ENCODE results near the gene TUBB2A.
A peak's percentile ranks its signal among the peaks of the same experiment; 100 is the strongest.
"Not testable (repeated sequence)": the region's sequence is repeated elsewhere in the genome, so short reads cannot be mapped to it uniquely, and the experiment has no call there.

The TUBB2A gene

DNA sequence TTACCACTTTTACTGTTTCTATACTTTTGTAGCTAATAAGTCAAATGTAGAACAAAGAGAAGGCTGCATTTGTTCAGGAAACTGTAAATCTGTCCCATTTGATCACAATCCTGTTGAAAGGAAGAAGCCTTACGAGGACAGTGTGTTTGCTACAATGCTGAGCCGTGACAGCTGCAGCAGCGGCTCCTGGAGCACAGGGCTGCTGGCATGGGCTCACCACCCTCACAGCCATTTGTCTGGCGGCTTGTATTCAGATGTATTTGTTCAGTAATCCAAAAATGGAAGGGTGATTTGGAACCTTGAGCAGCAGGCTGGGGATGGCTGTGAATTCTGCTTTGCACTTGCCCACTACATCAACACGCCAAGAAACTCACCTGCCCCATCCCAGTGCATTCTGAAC, 5.7 kb downstream of the TUBB2A start:
- no peak for DNase-seq

DNA sequence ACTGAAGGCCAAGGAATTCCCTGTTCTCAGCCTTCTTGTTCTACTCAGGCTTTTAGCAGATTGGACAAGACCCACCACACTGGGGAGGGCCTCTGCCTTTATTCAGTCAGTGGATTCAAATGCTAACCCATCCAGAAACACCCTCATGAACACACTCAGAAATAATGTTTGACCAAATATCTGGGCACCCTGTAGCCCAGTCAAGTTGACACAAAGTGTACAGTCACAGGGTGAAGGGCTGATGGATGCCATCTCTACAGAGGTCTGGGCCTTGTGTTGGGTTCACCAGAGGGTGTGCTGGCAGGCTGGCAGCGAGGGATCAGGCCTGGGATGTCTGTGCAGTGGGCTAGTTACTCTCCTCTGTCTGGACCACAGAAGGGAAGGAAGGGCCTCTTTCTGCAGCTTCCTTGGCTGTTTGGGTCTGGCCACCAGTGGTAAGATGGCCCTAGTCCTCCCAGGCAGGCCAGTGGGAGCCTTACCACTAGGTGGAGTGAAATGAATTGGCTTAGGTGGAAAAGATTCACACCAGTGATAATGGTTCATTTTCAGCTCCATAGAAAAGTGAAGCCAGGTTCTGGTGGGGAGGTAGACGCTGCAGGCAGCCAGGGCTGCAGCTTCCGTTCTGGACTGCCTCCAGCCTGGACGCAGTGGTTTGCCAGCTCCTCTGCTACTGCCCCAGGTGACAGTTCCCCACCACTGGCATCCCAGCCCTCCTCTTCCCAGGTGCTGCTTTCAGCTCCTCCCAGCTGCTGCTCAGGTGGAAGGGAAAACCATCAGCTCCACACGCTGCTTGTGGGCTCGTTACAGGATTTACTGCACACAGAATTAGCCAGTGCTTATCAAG, 9.2 kb downstream of the TUBB2A start:
- peak; percentile 47 for DNase-seq

DNA sequence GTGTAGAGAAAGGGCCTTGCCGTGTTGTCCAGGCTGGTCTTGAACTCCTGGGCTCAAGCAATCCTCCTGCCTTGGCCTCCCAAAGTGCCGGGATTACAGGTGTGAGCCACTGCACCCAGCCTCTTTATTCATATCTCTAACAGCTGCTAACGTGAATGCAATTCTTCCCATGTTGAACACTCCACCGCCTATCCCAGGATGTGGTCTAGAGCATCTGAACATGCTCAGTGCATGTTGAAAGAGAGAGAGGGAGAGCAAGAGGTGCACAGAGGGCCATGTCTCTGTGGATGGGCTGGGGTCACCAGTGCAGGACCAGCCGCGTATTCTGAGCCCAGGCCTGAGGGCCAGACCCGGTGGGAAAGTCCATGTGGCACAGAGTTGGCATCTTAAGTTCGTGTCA, 12.8 kb downstream of the TUBB2A start:
- DNase-seq = no peak

DNA sequence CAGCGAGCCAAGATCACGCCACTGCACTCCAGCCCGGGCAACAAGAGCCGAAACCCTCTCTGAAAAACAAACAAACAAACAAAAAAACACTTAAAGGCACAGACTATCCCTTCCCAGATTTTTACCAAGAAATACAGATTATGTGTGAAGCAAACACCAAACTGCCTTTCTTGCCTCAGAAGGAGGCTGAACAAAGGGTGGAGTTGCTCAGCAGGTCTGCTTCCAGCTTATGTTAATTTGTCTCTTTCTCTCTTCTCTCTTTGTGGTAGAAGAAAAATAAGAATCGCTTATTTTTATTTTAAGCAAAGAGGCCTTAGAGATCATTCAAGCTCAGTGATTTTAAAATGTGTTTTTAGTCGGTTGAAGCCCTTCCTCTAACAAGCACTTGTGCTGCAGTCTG, 14.2 kb downstream of the TUBB2A start:
- DNase-seq = no peak

DNA sequence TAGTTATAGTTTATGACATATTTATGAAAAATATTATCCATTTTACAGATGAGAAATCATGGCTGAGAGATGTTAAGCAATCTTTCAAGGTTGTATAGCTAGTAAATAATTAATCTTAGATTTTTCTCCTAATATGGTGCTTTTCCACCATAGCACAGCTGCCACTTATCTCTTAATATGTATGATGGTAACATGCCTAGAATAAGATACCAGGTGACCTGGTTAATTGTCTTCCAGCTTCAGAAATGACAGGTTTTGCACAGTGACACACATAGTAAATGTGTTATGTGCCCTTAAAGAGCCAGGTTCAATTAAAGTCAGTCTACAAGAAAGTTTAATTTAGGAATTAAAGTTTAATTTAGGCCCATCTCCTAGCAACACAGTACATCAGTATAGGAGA, 14.8 kb downstream of the TUBB2A start:
- DNase-seq = no peak

DNA sequence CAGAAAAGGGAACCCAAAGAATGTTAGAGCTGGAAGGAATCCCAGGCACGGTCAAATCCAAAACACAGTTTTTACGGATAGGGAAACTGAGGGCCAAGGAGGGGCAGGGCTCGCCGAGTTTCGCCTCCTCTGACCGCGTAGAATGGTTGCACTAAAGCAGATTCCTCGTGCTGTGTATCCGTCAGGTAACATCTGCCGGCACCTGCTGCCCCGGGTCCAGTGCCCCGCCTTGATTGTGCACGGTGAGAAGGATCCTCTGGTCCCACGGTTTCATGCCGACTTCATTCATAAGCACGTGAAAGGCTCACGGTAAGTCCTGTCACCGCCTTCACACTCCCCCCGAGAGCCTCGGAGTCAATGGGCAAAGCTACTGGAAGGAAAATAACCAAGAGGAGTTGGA, 17.1 kb downstream of the TUBB2A start:
- DNase-seq = no peak

DNA sequence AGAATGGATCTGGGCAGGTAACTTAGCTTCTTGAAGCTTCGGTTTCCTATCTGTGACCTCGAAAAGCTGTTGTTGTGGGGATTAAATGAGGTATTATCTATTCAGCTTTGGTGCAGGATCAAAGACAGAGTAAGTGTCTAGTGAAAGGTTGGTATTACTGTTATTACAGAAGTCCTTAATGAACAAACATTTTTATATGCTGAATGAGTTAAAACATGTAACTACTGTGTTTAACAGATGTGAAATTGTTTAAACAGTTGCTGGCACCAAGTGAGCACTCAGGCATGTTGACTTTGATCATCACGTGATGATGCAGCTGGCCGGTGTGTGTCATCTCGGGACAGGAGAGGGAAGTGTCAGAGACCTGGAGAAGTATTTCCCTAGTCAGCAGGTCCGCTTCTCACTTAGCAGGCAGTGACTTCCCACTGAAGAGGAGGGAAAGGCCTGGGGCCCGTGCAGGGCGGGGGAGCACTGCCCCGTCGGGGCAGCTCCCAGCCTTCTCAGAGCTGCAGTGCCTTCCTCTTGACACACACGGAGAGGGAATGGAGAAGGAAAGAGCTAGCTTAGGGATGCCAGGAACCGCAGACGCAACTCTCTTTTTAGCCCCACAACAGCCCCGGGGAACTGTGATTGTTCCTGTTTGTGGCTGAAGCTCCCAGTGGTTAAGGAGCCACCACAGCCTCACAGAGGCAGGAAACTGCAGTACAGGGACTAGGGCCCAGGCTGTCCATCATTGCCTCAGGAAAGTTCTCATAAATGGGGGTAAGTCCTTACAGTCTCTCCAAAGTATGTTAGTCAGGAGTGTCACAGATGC, 18.0 kb downstream of the TUBB2A start:
- peak; percentile 73 for DNase-seq

DNA sequence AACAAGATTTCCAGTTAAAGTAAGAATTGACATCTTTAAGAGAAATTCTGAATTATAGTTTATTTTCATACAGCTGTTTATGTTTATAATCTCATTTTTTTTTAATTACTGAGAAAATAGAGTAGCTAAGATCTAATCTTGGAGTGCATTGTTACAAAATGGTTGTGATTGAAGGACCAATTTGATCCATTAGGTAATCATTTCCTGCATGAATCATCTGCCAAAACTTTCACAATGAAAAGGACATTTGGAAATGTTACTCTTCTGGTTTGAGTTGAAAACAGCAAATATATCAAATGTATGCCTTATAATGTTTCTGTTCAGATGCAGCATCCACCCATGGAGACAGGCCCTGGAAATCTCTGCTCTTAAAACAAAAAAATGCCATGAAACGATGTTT, 19.0 kb downstream of the TUBB2A start:
- DNase-seq = no peak

DNA sequence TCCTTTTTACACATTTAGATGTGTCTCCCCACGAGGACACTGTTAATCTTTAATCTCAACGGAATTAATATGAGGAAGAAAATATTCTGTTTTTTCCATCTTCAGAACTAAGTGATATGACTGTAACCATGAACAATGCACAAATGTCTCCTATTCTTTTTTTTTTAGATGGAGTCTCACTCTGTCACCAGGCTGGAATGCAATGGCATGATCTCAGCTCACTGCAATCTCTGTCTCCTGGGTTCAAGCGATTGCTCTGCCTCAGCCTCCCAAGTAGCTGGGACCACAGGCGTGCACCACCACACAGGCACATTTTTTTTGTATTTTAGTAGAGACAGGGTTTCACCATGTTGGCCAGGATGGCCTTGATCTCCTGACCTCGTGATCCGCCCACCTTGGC, 19.5 kb downstream of the TUBB2A start:
- not testable (repeated sequence) for DNase-seq

DNA sequence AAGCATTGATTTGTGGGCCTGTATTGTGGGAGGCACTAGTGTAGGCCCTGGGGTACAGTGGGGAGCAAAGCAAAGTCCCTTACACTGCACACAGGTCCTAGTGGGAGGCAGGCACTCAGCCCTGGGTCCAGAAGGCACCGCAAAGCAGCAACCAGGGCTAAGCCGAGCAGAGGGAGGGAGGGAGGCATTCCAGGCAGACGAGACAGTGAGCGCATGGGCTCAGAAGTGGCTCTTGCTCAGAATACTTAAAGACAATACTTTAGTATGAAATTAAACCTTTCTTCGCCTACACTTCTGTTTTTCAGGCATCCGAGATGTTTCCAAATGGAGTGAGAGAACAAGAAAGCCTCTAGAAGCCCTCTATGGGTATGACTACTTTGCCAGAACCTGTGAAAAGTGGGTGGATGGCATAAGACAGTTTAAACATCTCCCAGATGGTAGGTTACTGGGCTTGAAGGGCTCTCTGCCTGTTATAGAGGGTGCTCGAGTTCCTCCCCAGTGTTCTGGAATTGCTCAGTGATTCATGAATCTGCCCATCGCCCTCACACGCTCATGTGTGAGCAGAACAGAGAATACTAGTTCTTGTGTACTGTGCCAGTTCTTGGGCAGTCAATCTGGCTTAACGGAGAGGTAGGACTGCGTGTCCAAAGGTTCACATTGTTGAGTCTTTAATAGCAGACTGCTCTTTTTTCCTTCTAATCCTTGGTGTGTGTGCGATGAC, 20.1 kb downstream of the TUBB2A start:
- DNase-seq = no peak

DNA sequence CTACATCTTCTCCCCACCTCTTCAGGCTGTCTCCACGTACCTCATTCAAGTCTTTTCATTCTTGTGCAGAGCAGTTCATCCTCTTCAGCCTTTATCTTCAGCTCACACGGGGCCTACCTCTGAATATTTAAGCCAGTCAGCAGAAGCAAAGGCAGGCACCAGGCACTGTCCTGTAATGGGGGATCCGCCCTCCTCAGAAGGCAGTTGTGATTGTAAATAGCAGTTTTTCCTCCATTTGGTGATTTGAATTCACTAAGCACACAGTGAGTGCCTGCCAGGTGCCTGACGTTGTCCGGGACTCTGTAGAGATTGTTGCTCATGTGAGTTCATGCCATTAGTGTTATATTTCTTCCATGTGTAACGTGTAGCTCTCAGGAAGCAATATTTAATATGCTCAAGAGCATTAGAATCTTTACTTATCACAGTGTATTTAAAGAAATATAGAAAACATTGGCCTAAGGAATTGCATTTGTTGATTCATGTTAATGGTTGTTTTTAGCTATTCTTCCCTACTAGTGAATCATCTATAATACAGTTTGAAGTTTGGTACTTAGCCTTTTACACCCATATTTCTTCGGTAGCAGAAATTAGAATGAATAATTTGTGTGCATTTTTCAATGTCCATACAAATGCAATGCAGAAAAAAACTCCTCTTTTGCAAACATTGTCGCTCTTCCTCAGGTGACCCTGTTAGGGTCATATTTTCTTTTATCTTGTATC, 20.9 kb downstream of the TUBB2A start:
- no peak for DNase-seq

DNA sequence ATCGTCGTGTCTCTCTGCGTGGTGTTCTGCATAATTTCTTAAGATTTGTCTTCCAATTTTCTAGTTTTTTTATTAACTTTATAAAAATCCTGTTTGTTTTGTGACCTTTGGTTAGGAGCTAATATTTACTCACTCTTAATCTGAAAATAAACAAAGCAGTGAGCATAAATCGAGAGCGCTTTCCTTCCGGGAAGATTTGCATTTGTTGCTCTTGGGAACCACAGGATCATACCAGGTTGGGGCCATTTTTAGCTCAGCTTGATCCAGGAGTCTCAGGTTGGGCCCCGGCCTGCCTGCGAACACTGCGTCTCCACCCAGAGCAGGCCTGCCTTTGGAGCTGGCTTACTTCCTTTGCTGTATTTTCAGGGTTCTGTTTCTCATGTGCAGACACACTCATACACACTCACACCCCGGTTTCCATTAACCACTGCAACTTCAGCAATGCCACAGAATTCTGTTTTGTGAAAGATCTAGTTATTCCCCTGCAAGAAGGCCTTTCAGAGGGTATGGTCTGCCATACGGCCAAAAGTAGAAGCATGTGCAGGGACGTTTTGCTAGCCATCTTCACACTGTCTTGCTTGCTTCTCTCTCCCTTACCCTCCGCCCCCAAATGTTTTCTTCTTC, 21.6 kb downstream of the TUBB2A start:
- DNase-seq = no peak

DNA sequence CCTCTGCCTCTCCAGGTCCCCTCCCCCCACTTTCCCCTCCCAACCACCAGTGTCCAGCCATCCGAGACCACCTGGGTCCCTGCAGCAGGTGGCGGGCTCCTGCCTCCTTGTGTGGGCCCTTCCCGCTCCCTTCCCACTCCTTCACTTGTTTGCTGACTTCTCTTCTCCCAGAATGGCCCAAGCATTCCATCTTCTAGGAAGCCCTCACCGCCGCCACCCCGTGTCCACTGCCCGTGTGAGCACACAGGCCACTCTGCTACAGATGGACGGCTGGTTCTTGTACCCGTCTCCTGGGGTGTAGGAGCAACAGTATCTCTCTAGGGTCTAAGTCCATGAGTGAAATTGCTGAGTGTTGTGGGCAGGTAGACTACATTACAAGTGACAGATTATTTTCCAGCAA, 23.8 kb downstream of the TUBB2A start:
- DNase-seq = no peak

DNA sequence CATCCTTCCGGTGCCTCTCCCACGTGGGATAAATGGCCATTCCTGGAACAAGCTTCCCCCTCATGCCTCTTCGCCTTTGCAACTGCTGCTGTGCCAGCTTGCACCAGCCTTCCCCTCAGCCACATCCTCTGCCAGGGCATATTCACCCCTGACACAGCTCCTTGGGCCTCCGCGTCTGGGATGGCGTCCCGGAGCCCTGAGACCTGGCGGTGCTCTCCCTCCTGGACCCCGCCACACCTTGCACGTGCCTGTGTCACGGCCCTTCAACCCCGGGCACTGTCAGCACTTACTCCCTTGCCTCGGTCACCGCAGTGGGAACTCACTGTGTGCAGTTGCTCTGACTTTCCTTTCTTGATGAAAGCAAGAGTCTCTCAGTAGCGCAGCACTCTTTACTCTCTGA, 25.6 kb downstream of the TUBB2A start:
- no peak for DNase-seq

DNA sequence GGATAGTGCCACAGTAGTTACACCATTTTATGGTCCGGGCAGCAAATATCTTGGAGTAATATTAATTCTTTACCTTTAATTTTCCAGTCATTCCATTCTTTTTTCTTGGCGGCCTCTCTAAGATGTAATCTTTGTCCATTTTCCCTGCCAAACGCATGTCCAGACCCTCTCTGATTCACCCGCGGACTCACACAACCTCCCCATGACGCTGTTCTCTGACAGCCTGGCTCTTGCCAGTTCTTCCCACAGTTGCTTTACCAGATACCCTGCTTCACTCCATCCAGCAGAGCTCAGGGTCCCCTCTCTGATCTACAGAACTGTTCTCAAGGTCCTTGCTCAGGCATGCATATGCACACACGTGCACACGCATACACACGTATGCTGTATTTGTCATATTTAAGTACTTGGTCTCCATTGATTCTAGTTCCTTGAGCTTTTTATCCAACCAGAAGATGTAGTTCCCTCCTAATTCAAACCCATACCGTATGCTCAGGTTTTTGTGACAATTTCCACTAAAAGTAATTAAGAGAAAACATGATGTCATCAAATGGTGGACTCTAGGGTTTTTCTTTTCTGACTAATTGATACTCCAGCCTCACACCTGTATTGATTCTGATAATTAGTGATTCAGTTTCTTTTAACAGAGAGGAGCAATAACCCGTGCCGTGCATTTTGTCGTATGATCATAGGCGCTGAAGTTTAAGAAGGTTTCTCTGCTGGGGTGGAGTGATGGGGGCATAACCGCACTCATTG, 28.8 kb downstream of the TUBB2A start:
- DNase-seq = no peak

DNA sequence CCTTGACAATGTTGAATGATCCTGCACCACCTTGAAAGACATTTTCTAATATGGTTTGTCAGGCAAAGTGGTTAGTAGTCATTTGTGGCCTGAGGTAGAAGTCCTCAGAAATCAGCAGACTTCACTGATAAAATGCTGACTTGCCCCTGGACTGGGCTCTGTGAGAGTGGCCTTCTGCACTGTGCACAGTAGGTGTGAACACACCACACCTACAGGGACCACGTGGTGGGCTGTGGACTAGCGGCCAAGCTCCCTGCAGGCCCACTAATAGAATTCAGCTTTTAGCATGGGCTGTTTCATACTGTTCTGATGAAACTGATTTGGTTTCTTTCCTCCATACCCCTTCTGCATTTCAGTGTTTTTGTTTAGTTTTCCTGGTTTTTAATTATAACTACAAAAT, 31.5 kb downstream of the TUBB2A start:
- no peak for DNase-seq

DNA sequence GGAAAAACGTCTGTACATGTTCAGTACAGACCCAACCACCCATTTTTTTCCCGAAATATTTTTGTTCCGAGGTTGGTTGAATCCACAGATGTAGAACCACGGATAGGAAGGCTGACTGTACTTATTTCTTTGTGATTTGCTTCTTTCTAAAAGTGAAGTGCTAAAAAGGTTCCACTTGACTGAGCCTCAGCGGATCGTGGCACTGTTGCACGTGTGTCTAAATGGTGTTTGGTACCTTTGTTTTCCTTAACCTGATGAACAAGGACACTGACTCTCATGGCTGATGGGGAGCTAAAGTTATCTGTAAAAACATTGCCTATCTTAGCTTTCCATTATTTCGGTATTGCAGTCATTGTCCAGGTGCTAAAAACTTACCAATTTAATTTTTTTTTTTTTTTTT, 32.7 kb downstream of the TUBB2A start:
- DNase-seq = no peak

DNA sequence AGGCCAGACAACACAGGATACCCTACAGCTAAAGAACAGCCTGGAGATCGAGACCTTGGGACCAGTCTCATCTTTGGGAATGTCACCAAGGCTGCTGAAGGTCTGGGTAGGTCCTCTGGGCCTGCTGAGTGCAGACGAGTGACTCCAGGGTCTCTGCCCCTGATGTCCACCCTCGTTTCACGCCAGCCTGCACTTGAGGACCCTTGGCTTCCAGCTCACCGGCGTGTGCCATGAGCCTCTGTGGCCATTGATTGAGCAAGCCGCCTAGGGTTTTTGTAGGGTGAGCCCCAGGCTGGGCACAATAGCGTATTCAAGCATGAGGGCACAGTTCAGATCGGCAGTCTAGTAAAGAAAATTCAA, 34.5 kb downstream of the TUBB2A start:
- no peak for DNase-seq

DNA sequence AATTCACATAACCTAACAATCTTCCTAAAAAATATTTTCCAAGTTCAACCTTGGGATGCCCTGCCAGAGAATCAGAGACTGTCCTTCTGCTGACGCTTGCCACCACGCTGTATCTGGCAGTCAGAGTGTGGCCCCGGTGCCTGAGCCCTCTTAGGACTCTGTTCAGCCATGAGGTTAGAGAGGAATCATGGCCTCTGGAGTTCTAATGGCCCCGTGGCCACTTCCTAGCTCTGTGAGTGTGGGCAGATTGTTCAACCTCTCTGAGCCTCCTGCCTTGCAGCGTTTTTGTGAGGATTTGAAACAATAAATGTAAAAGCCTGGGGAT, 36.6 kb downstream of the TUBB2A start:
- no peak for DNase-seq

DNA sequence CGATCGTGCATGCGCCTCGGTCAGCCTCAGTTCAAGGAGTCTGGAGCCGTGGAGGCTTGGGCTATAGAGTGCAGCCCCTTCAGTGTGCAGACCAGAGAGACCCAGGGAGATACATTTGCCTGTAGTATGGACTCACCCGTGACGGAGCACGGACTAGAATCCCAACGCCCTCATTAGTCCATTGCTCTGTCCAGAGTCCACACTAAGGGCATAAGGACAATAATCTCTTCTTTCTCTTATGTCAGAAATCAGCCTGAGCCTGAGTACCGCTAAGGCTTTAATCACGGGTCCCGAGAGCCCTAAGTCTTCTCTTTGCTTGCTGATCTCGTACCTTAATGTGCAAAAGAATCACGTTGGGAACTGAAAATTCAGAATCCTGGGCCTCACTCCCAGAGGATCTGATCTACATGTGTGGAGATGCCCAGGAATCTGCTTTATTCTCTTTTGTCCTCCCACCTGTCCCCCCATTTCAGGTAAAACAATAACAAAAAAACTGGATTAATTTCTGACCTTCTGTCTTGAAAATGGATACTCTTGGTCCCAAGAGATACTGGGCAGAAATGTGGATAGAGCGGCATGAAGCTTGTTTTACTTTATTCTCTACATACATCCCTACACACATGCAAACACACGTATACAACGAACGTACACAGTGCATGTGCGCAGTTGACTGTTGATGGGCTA, 38.2 kb downstream of the TUBB2A start:
- no peak for DNase-seq

DNA sequence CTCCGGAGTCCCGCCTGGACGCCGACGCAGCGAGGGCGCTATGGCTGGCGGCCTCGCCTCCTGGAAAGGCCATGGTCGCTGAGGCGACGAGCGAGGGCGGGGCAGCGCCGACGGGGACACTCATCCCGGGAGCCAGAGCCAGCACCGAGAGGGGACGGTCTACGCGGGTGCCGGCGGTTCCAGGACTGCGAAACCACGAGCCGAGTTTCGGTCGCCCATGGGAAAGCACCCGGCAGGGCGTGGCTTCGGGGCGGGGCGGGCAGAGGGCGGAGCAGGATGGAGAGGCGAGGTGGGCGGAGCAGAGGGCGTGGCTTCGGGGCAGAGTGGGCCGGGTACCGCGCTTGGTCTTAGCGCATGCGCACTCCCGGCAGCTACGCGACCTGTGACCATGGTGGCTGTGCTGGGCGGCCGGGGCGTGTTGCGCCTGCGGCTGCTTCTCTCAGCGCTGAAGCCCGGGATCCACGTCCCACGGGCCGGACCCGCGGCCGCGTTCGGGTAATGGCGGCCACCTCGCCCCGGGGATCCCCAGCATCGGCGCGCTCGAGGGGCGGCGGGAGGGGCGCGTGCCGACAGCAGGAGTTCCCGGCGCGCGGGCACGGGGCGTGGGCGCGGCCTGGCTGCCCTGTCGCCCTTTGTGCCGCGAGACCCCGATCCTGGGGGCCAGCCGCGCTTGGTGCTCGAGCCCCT, 38.8 kb downstream of the TUBB2A start, which contains the start of gene BPHL:
Gene BPHL, plus strand, starts transcription at position 359 of the 687 bp plus-strand sequence. Its CDS starts 30 bp downstream, at position 389.
- peak; percentile 56 for DNase-seq

All from NCI-H2081 treated with DMSO at 0.1 percent for 48 hours (cell line).